Effector CD4-positive, alpha-beta T cell (primary cell): ENCODE measurements around the gene IGLL5.
A peak's percentile ranks its signal among the peaks of the same experiment; 100 is the strongest.

Experiments
- DNase-seq: peaks from one replicate; pipeline ENCODE4 v3.0.0-alpha.2; 2020

IGLL5 gene

GRCh38 chr22:22865311-22866072 lies 22.1 kb upstream of the IGLL5 start:
- DNase-seq = no peak

- DNase-seq = no peak
Observed at GRCh38 chr22:22866381-22867111, 21.1 kb upstream of the IGLL5 start.

- no peak for DNase-seq
Observed at GRCh38 chr22:22867996-22868715, 19.5 kb upstream of the IGLL5 start.

- no peak for DNase-seq
Observed at GRCh38 chr22:22870577-22871404, 16.8 kb upstream of the IGLL5 start.

GRCh38 chr22:22871536-22872278 lies 15.9 kb upstream of the IGLL5 start:
- no peak for DNase-seq

- DNase-seq = no peak
Observed at GRCh38 chr22:22872722-22873708, 14.6 kb upstream of the IGLL5 start.

GRCh38 chr22:22877523-22878210 lies 9.9 kb upstream of the IGLL5 start:
- DNase-seq = peak; percentile 76

- DNase-seq = no peak
Observed at GRCh38 chr22:22878211-22878570, 9.4 kb upstream of the IGLL5 start.

GRCh38 chr22:22878801-22879674 lies 8.6 kb upstream of the IGLL5 start:
- DNase-seq = no peak

- DNase-seq = no peak
Observed at GRCh38 chr22:22879675-22880155, 7.9 kb upstream of the IGLL5 start.

GRCh38 chr22:22880645-22881044 lies 7.0 kb upstream of the IGLL5 start:
- no peak for DNase-seq

- DNase-seq = no peak
Observed at GRCh38 chr22:22881116-22882000, 6.3 kb upstream of the IGLL5 start.

- no peak for DNase-seq
Observed at GRCh38 chr22:22882033-22882717, 5.4 kb upstream of the IGLL5 start.

GRCh38 chr22:22883090-22883727 lies 4.4 kb upstream of the IGLL5 start:
- no peak for DNase-seq

GRCh38 chr22:22884010-22884887 lies 3.4 kb upstream of the IGLL5 start:
- DNase-seq = peak; percentile 66
